Measurements from ENCODE around the gene PIGB.

DNA sequence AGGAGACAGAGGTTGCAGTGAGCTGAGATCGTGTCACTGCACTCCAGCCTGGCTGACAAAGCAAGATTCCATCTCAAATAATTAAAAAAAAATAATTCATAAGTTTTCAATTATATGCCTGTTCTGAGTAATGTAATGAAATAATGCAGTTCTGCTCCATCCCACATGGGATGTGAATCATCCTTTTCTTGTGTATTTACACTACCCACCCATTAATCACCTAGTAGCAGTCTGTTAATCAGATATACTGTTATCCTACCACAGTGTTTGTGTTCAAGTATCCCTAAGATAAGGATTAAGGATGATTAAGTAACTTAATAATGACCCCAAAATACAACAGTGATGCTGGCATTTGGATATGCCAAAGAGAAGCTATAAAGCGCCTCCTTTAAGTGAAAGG is 38.8 kb downstream of the PIGB start:
- TF ChIP-seq, protein P1, sequence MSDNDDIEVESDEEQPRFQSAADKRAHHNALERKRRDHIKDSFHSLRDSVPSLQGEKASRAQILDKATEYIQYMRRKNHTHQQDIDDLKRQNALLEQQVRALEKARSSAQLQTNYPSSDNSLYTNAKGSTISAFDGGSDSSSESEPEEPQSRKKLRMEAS (IDR thresholded peaks at IDR 0.05): no peak
- TF ChIP-seq, protein P2, sequence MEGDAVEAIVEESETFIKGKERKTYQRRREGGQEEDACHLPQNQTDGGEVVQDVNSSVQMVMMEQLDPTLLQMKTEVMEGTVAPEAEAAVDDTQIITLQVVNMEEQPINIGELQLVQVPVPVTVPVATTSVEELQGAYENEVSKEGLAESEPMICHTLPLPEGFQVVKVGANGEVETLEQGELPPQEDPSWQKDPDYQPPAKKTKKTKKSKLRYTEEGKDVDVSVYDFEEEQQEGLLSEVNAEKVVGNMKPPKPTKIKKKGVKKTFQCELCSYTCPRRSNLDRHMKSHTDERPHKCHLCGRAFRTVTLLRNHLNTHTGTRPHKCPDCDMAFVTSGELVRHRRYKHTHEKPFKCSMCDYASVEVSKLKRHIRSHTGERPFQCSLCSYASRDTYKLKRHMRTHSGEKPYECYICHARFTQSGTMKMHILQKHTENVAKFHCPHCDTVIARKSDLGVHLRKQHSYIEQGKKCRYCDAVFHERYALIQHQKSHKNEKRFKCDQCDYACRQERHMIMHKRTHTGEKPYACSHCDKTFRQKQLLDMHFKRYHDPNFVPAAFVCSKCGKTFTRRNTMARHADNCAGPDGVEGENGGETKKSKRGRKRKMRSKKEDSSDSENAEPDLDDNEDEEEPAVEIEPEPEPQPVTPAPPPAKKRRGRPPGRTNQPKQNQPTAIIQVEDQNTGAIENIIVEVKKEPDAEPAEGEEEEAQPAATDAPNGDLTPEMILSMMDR (IDR thresholded peaks at IDR 0.05 in 2 of 3, conservative IDR thresholded peaks at IDR 0.05 in 1 of 3; ENCODE audit: borderline replicate concordance in 1 of 3, insufficient read depth in 1 of 3, low read depth in 2 of 3, low read length in 2 of 3): no peak
- TF ChIP-seq POLR2A (IDR thresholded peaks at IDR 0.05; ENCODE audit: borderline replicate concordance, extremely low read depth, insufficient read depth, insufficient read length) (no peak), CBX3 (IDR thresholded peaks at IDR 0.05; ENCODE audit: low read depth) (no peak), SP1 (IDR thresholded peaks at IDR 0.05; ENCODE audit: low read depth) (no peak), EZH2 (IDR thresholded peaks at IDR 0.05) (no peak), POLR2AphosphoS5 (IDR thresholded peaks at IDR 0.05; ENCODE audit: low read depth, low read length) (no peak), ZNF274 (IDR thresholded peaks at IDR 0.05; ENCODE audit: low read depth, low read length) (no peak)
- TF ChIP-seq, protein P3, sequence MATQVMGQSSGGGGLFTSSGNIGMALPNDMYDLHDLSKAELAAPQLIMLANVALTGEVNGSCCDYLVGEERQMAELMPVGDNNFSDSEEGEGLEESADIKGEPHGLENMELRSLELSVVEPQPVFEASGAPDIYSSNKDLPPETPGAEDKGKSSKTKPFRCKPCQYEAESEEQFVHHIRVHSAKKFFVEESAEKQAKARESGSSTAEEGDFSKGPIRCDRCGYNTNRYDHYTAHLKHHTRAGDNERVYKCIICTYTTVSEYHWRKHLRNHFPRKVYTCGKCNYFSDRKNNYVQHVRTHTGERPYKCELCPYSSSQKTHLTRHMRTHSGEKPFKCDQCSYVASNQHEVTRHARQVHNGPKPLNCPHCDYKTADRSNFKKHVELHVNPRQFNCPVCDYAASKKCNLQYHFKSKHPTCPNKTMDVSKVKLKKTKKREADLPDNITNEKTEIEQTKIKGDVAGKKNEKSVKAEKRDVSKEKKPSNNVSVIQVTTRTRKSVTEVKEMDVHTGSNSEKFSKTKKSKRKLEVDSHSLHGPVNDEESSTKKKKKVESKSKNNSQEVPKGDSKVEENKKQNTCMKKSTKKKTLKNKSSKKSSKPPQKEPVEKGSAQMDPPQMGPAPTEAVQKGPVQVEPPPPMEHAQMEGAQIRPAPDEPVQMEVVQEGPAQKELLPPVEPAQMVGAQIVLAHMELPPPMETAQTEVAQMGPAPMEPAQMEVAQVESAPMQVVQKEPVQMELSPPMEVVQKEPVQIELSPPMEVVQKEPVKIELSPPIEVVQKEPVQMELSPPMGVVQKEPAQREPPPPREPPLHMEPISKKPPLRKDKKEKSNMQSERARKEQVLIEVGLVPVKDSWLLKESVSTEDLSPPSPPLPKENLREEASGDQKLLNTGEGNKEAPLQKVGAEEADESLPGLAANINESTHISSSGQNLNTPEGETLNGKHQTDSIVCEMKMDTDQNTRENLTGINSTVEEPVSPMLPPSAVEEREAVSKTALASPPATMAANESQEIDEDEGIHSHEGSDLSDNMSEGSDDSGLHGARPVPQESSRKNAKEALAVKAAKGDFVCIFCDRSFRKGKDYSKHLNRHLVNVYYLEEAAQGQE (IDR thresholded peaks at IDR 0.05; ENCODE audit: low read depth): no peak
- TF ChIP-seq, protein P4, sequence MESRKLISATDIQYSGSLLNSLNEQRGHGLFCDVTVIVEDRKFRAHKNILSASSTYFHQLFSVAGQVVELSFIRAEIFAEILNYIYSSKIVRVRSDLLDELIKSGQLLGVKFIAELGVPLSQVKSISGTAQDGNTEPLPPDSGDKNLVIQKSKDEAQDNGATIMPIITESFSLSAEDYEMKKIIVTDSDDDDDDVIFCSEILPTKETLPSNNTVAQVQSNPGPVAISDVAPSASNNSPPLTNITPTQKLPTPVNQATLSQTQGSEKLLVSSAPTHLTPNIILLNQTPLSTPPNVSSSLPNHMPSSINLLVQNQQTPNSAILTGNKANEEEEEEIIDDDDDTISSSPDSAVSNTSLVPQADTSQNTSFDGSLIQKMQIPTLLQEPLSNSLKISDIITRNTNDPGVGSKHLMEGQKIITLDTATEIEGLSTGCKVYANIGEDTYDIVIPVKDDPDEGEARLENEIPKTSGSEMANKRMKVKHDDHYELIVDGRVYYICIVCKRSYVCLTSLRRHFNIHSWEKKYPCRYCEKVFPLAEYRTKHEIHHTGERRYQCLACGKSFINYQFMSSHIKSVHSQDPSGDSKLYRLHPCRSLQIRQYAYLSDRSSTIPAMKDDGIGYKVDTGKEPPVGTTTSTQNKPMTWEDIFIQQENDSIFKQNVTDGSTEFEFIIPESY (IDR thresholded peaks at IDR 0.05; ENCODE audit: extremely low read depth, insufficient replicate concordance, low read length): no peak

All from HCT116 (cell line).